H9 (cell line): ENCODE data around the gene DNMT3B. TPM values are rescaled to one million over a fixed set of nuclear protein-coding genes. Genes with fewer than 3 reads are reported as not detected.

Experiments
- DNase-seq: peaks from one replicate; pipeline ENCODE4 v3.0.0-alpha.2; 2017
- H2AFZ ChIP-seq: one replicate; pipeline ENCODE4 v1.6.1; 2013; ENCODE audit warnings: mild to moderate bottlenecking, low read length, control low read depth, moderate library complexity
- H2AK5ac ChIP-seq: 2 replicates; pipeline ENCODE4 v1.6.1; 2013; ENCODE audit warnings: low read length, control low read depth, mixed read lengths; ENCODE audit not compliant: insufficient read length
- H2BK120ac ChIP-seq: one replicate; pipeline ENCODE4 v1.6.1; 2013; ENCODE audit warnings: low read depth, mild to moderate bottlenecking, low read length, control low read depth, inconsistent platforms; ENCODE audit not compliant: poor library complexity, severe bottlenecking
- H2BK12ac ChIP-seq: 2 replicates; pipeline ENCODE4 v1.6.1; 2013; ENCODE audit warnings: low read length, control low read depth, mixed read lengths, low read depth; ENCODE audit not compliant: insufficient read length
- H2BK15ac ChIP-seq: 2 replicates; pipeline ENCODE4 v1.6.1; 2013; ENCODE audit warnings: low read depth, low read length, control low read depth
- H2BK20ac ChIP-seq: one replicate; pipeline ENCODE4 v1.6.1; 2013; ENCODE audit warnings: low read depth, mild to moderate bottlenecking, low read length, control low read depth, inconsistent platforms; ENCODE audit not compliant: poor library complexity, severe bottlenecking
- H2BK5ac ChIP-seq: 2 replicates; pipeline ENCODE4 v1.6.1; 2013; ENCODE audit warnings: low read length, control low read depth, mixed read lengths; ENCODE audit not compliant: insufficient read length
- H3K14ac ChIP-seq: 2 replicates; pipeline ENCODE4 v1.6.1; 2013; ENCODE audit warnings: low read length, control low read depth; ENCODE audit not compliant: insufficient read depth
- H3K18ac ChIP-seq: 2 replicates; pipeline ENCODE4 v1.6.1; 2013; ENCODE audit warnings: low read depth, mild to moderate bottlenecking, mixed read lengths, low read length, control low read depth; ENCODE audit not compliant: insufficient read length
- H3K23ac ChIP-seq: 2 replicates; pipeline ENCODE4 v1.6.1; 2013; ENCODE audit warnings: low read length, control low read depth, mixed read lengths, low read depth; ENCODE audit not compliant: insufficient read length
- H3K23me2 ChIP-seq: 2 replicates; pipeline ENCODE4 v1.6.1; 2013; ENCODE audit warnings: low read depth, mild to moderate bottlenecking, mixed read lengths, low read length, control low read depth; ENCODE audit not compliant: insufficient read length, poor library complexity, severe bottlenecking
- H3K27ac ChIP-seq: 2 replicates; pipeline ENCODE4 v1.5.1; 2013; ENCODE audit warnings: low read length, control low read depth, mixed read lengths, low read depth; ENCODE audit not compliant: insufficient read length
- H3K27me3 ChIP-seq: 2 replicates; pipeline ENCODE4 v1.6.1; 2013; ENCODE audit warnings: low read length, control low read depth, inconsistent platforms; ENCODE audit not compliant: insufficient read depth
- H3K4ac ChIP-seq: 2 replicates; pipeline ENCODE4 v1.6.1; 2013; ENCODE audit warnings: low read depth, mild to moderate bottlenecking, control low read depth, inconsistent platforms, low read length, moderate library complexity
- H3K4me1 ChIP-seq: 2 replicates; pipeline ENCODE4 v1.6.1; 2013; ENCODE audit warnings: low read length, control low read depth, inconsistent platforms; ENCODE audit not compliant: insufficient read depth
- H3K4me2 ChIP-seq: 2 replicates; pipeline ENCODE4 v1.6.1; 2013; ENCODE audit warnings: low read length, control low read depth, mixed read lengths; ENCODE audit not compliant: insufficient read length, insufficient read depth
- H3K56ac ChIP-seq: 2 replicates; pipeline ENCODE4 v1.6.1; 2013; ENCODE audit warnings: low read depth, mild to moderate bottlenecking, mixed read lengths, low read length, control low read depth; ENCODE audit not compliant: insufficient read length
- H3K79me1 ChIP-seq: 2 replicates; pipeline ENCODE4 v1.6.1; 2013; ENCODE audit warnings: low read depth, mild to moderate bottlenecking, moderate library complexity, low read length, control low read depth, inconsistent platforms; ENCODE audit not compliant: insufficient read depth, poor library complexity, severe bottlenecking
- H3K79me2 ChIP-seq: 2 replicates; pipeline ENCODE4 v1.6.1; 2013; ENCODE audit warnings: low read length, control low read depth, inconsistent platforms; ENCODE audit not compliant: insufficient read depth
- H3K9ac ChIP-seq: 2 replicates; pipeline ENCODE4 v1.6.1; 2013; ENCODE audit warnings: low read length, control low read depth, mixed read lengths; ENCODE audit not compliant: insufficient read length; ENCODE audit errors: extremely low read depth
- H3K9me3 ChIP-seq: one replicate; pipeline ENCODE4 v1.6.1; 2013; ENCODE audit warnings: low read depth, low read length, inconsistent platforms; ENCODE audit not compliant: control insufficient read depth
- H3T11ph ChIP-seq: one replicate; pipeline ENCODE4 v1.6.1; 2013; ENCODE audit warnings: mild to moderate bottlenecking, low read length, control low read depth, inconsistent platforms
- H4K20me1 ChIP-seq: one replicate; pipeline ENCODE4 v1.6.1; 2013; ENCODE audit not compliant: control insufficient read depth, insufficient read length, insufficient read depth
- H4K5ac ChIP-seq: 2 replicates; pipeline ENCODE4 v1.6.1; 2013; ENCODE audit warnings: low read depth, mild to moderate bottlenecking, mixed read lengths, low read length, control low read depth; ENCODE audit not compliant: insufficient read length
- H4K8ac ChIP-seq: replicated peaks from 2 replicates; pipeline ENCODE4 v1.6.1; 2013; ENCODE audit warnings: low read length, control low read depth, mixed read lengths, low read depth; ENCODE audit not compliant: insufficient read length
- H4K91ac ChIP-seq: 2 replicates; pipeline ENCODE4 v1.6.1; 2013; ENCODE audit warnings: low read depth, mild to moderate bottlenecking, moderate library complexity, mixed read lengths, low read length, control low read depth; ENCODE audit not compliant: insufficient read length
- H3K27ac Mint-ChIP-seq, 3 experiments: 2 replicates in 2 of 3; 3 replicates in 1 of 3; pipeline ENCODE4 v1.8.0; 2020 to 2021; ENCODE audit warnings: mixed read lengths in 3 of 3, mild to moderate bottlenecking in 1 of 3, moderate library complexity in 1 of 3
- H3K27me3 Mint-ChIP-seq: 2 replicates; pipeline ENCODE4 v1.8.0; 2021; ENCODE audit warnings: low read depth, mild to moderate bottlenecking, moderate library complexity, mixed read lengths
- H3K36me3 Mint-ChIP-seq, 3 experiments: 2 replicates in 2 of 3; 3 replicates in 1 of 3; pipeline ENCODE4 v1.8.0; 2020 to 2021; ENCODE audit warnings: low read depth in 3 of 3, mixed read lengths in 3 of 3; ENCODE audit not compliant: insufficient read depth in 1 of 3
- H3K4me1 Mint-ChIP-seq, 2 experiments: 2 replicates each; pipeline ENCODE4 v1.8.0; 2020; ENCODE audit warnings: mixed read lengths in 2 of 2
- H3K4me3 Mint-ChIP-seq, 2 experiments: 2 replicates in 1 of 2; 3 replicates in 1 of 2; pipeline ENCODE4 v1.8.0; 2020 to 2021; ENCODE audit warnings: mild to moderate bottlenecking in 2 of 2, mixed read lengths in 2 of 2, moderate library complexity in 1 of 2
- H3K9me3 Mint-ChIP-seq, 2 experiments: 2 replicates in 1 of 2; 3 replicates in 1 of 2; pipeline ENCODE4 v1.8.0; 2020; ENCODE audit warnings: mild to moderate bottlenecking in 2 of 2, mixed read lengths in 2 of 2, moderate library complexity in 1 of 2
- CTCF ChIP-seq: fragments of 200-600 bp; sonication (generic); conservative IDR thresholded peaks from 3 replicates; pipeline ENCODE4 v1.8.0; 2021; ENCODE audit warnings: antibody characterized with exemption, mild to moderate bottlenecking
- WGBS: extraction: QIAGEN DNeasy Blood & Tissue Kit; methylation state at CpG from one replicate; pipeline ENCODE4 v1.1.7; 2013; ENCODE audit warnings: missing lambda C conversion rate, low lambda C conversion rate, mixed read lengths; ENCODE audit not compliant: insufficient read length; ENCODE audit errors: extremely low coverage; 5-methylcytosine and 5-hydroxymethylcytosine counted together
- total RNA-seq: library from RNA; stranded (reverse); gene quantifications from 2 replicates; pipeline ENCODE4 v1.2.1, GENCODE V29; 2021

DNMT3B gene
- total RNA-seq, 1 experiment from 2014 or later, result 980 TPM

GRCh38 chr20:32810941-32811340, 48.8 kb downstream of the DNMT3B start:
- Histone ChIP-seq H3K9me3 (no peaks in the 10 kb centered on the region), H4K5ac (no peak overlapping the region), H3K23me2 (no peaks in the 10 kb centered on the region), H4K91ac (no peak overlapping the region), H2BK12ac (no peak overlapping the region), H2BK120ac (no peak overlapping the region), H3K56ac (no peak overlapping the region), H2AFZ (no peak overlapping the region), H3T11ph (no peak overlapping the region), H3K18ac (no peak overlapping the region), H3K27me3 (no peaks in the 10 kb centered on the region), H3K14ac (no peak overlapping the region), H2BK15ac (no peak overlapping the region), H3K4me2 (no peak overlapping the region), H4K8ac (no peak overlapping the region), H2AK5ac (no peak overlapping the region), H2BK5ac (no peak overlapping the region), H3K27ac (no peak overlapping the region), H3K79me1 (no peaks in the 10 kb centered on the region), H2BK20ac (no peak overlapping the region), H3K79me2 (no peaks in the 10 kb centered on the region), H3K9ac (no peak overlapping the region), H3K4me1 (peaks cover 4% of the 10 kb centered on the region; the same call in 1 of the 2 replicates), H3K4ac (no peak overlapping the region), H3K23ac (no peak overlapping the region), H4K20me1 (peaks cover 2% of the 10 kb centered on the region)
- H3K4me3 Mint-ChIP-seq, result no peak overlapping the region
- no peak for DNase-seq
- WGBS, result no CpG with 5 or more reads among the region's 5 CpGs
- TF ChIP-seq CTCF, result no peak
- H3K9me3 Mint-ChIP-seq, result no peaks in the 10 kb centered on the region; a peak in 1 of 5 replicates
- H3K36me3 Mint-ChIP-seq, result peaks cover 33 to 54% (median 37%) of the 10 kb centered on the region in 3 experiments; a peak in 6 of 7 replicates
- peaks cover 10% of the 10 kb centered on the region; the same call in 1 of the 2 replicates for H3K27me3 Mint-ChIP-seq
- peak overlapping the region; percentile 29 to 92 (median 46); a peak in 6 of 7 replicates for H3K27ac Mint-ChIP-seq
- H3K4me1 Mint-ChIP-seq, result peaks cover 25% of the 10 kb centered on the region in 2 experiments
